ENCODE data around the gene GPC1.

GRCh38 chr2:240429341-240429871 is 6.1 kb upstream of the GPC1 start:
- TF ChIP-seq EZH2phosphoT487 (IDR thresholded peaks at IDR 0.05) (no peak), CTCF (IDR thresholded peaks at IDR 0.05) (no peak), EZH2 (IDR thresholded peaks at IDR 0.05) (no peak)

All from neural progenitor cell (in vitro differentiated cells).